ENCODE data around the gene PDXDC1. TPM values are rescaled to one million over a fixed set of nuclear protein-coding genes. Genes with fewer than 3 reads are reported as not detected.

Gene PDXDC1
- total and polyA plus RNA-seq, 9 of the 15 experiments (the other 6 are each of a cell fraction or from before 2014, with no cell fraction given) = 5.1 to 95.4 (median 45.8) TPM

GRCh38 chr16:15041271-15042004, 66.6 kb downstream of the PDXDC1 start (continued):
- TF ChIP-seq ATF2 (CRISPR knock-in tag; IDR thresholded peaks at IDR 0.05) = no peak
- TF ChIP-seq C11orf30 (IDR thresholded peaks at IDR 0.05; ENCODE audit: low read depth) = peak; percentile 76
- TF ChIP-seq SRSF7 (optimal IDR thresholded peaks at IDR 0.05; ENCODE audit: low read depth, low read length) = no peak
- TF ChIP-seq MAFK (IDR thresholded peaks at IDR 0.05; ENCODE audit: low read length) = peak; percentile 61
- TF ChIP-seq TAF15 (IDR thresholded peaks at IDR 0.05; ENCODE audit: low read depth, low read length) = no peak
- TF ChIP-seq, protein P1, sequence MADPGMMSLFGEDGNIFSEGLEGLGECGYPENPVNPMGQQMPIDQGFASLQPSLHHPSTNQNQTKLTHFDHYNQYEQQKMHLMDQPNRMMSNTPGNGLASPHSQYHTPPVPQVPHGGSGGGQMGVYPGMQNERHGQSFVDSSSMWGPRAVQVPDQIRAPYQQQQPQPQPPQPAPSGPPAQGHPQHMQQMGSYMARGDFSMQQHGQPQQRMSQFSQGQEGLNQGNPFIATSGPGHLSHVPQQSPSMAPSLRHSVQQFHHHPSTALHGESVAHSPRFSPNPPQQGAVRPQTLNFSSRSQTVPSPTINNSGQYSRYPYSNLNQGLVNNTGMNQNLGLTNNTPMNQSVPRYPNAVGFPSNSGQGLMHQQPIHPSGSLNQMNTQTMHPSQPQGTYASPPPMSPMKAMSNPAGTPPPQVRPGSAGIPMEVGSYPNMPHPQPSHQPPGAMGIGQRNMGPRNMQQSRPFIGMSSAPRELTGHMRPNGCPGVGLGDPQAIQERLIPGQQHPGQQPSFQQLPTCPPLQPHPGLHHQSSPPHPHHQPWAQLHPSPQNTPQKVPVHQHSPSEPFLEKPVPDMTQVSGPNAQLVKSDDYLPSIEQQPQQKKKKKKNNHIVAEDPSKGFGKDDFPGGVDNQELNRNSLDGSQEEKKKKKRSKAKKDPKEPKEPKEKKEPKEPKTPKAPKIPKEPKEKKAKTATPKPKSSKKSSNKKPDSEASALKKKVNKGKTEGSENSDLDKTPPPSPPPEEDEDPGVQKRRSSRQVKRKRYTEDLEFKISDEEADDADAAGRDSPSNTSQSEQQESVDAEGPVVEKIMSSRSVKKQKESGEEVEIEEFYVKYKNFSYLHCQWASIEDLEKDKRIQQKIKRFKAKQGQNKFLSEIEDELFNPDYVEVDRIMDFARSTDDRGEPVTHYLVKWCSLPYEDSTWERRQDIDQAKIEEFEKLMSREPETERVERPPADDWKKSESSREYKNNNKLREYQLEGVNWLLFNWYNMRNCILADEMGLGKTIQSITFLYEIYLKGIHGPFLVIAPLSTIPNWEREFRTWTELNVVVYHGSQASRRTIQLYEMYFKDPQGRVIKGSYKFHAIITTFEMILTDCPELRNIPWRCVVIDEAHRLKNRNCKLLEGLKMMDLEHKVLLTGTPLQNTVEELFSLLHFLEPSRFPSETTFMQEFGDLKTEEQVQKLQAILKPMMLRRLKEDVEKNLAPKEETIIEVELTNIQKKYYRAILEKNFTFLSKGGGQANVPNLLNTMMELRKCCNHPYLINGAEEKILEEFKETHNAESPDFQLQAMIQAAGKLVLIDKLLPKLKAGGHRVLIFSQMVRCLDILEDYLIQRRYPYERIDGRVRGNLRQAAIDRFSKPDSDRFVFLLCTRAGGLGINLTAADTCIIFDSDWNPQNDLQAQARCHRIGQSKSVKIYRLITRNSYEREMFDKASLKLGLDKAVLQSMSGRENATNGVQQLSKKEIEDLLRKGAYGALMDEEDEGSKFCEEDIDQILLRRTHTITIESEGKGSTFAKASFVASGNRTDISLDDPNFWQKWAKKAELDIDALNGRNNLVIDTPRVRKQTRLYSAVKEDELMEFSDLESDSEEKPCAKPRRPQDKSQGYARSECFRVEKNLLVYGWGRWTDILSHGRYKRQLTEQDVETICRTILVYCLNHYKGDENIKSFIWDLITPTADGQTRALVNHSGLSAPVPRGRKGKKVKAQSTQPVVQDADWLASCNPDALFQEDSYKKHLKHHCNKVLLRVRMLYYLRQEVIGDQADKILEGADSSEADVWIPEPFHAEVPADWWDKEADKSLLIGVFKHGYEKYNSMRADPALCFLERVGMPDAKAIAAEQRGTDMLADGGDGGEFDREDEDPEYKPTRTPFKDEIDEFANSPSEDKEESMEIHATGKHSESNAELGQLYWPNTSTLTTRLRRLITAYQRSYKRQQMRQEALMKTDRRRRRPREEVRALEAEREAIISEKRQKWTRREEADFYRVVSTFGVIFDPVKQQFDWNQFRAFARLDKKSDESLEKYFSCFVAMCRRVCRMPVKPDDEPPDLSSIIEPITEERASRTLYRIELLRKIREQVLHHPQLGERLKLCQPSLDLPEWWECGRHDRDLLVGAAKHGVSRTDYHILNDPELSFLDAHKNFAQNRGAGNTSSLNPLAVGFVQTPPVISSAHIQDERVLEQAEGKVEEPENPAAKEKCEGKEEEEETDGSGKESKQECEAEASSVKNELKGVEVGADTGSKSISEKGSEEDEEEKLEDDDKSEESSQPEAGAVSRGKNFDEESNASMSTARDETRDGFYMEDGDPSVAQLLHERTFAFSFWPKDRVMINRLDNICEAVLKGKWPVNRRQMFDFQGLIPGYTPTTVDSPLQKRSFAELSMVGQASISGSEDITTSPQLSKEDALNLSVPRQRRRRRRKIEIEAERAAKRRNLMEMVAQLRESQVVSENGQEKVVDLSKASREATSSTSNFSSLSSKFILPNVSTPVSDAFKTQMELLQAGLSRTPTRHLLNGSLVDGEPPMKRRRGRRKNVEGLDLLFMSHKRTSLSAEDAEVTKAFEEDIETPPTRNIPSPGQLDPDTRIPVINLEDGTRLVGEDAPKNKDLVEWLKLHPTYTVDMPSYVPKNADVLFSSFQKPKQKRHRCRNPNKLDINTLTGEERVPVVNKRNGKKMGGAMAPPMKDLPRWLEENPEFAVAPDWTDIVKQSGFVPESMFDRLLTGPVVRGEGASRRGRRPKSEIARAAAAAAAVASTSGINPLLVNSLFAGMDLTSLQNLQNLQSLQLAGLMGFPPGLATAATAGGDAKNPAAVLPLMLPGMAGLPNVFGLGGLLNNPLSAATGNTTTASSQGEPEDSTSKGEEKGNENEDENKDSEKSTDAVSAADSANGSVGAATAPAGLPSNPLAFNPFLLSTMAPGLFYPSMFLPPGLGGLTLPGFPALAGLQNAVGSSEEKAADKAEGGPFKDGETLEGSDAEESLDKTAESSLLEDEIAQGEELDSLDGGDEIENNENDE (IDR thresholded peaks at IDR 0.05; ENCODE audit: low read depth, low read length) = peak; percentile 22
- no peak for TF ChIP-seq RB1 (IDR thresholded peaks at IDR 0.05; ENCODE audit: low read depth)
- TF ChIP-seq, protein P2, sequence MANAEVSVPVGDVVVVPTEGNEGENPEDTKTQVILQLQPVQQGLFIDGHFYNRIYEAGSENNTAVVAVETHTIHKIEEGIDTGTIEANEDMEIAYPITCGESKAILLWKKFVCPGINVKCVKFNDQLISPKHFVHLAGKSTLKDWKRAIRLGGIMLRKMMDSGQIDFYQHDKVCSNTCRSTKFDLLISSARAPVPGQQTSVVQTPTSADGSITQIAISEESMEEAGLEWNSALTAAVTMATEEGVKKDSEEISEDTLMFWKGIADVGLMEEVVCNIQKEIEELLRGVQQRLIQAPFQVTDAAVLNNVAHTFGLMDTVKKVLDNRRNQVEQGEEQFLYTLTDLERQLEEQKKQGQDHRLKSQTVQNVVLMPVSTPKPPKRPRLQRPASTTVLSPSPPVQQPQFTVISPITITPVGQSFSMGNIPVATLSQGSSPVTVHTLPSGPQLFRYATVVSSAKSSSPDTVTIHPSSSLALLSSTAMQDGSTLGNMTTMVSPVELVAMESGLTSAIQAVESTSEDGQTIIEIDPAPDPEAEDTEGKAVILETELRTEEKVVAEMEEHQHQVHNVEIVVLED (CRISPR knock-in tag; IDR thresholded peaks at IDR 0.05) = no peak
- TF ChIP-seq, protein P3, sequence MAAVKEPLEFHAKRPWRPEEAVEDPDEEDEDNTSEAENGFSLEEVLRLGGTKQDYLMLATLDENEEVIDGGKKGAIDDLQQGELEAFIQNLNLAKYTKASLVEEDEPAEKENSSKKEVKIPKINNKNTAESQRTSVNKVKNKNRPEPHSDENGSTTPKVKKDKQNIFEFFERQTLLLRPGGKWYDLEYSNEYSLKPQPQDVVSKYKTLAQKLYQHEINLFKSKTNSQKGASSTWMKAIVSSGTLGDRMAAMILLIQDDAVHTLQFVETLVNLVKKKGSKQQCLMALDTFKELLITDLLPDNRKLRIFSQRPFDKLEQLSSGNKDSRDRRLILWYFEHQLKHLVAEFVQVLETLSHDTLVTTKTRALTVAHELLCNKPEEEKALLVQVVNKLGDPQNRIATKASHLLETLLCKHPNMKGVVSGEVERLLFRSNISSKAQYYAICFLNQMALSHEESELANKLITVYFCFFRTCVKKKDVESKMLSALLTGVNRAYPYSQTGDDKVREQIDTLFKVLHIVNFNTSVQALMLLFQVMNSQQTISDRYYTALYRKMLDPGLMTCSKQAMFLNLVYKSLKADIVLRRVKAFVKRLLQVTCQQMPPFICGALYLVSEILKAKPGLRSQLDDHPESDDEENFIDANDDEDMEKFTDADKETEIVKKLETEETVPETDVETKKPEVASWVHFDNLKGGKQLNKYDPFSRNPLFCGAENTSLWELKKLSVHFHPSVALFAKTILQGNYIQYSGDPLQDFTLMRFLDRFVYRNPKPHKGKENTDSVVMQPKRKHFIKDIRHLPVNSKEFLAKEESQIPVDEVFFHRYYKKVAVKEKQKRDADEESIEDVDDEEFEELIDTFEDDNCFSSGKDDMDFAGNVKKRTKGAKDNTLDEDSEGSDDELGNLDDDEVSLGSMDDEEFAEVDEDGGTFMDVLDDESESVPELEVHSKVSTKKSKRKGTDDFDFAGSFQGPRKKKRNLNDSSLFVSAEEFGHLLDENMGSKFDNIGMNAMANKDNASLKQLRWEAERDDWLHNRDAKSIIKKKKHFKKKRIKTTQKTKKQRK (IDR thresholded peaks at IDR 0.05; ENCODE audit: borderline replicate concordance, low read depth, low read length) = no peak

All from K562 (cell line).